Inferior parietal cortex (tissue), 1 donor: ENCODE data around the gene SPAM1.
A peak's percentile ranks its signal among the peaks of the same experiment; 100 is the strongest.
"Not testable (repeated sequence)": the region's sequence is repeated elsewhere in the genome, so short reads cannot be mapped to it uniquely, and the experiment has no call there.

Source experiments
- DNase-seq: peaks from one replicate; pipeline ENCODE4 v3.0.0-alpha.2; 2016; ENCODE audit errors: extremely low spot score

The SPAM1 gene, protein sequence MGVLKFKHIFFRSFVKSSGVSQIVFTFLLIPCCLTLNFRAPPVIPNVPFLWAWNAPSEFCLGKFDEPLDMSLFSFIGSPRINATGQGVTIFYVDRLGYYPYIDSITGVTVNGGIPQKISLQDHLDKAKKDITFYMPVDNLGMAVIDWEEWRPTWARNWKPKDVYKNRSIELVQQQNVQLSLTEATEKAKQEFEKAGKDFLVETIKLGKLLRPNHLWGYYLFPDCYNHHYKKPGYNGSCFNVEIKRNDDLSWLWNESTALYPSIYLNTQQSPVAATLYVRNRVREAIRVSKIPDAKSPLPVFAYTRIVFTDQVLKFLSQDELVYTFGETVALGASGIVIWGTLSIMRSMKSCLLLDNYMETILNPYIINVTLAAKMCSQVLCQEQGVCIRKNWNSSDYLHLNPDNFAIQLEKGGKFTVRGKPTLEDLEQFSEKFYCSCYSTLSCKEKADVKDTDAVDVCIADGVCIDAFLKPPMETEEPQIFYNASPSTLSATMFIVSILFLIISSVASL

DNA sequence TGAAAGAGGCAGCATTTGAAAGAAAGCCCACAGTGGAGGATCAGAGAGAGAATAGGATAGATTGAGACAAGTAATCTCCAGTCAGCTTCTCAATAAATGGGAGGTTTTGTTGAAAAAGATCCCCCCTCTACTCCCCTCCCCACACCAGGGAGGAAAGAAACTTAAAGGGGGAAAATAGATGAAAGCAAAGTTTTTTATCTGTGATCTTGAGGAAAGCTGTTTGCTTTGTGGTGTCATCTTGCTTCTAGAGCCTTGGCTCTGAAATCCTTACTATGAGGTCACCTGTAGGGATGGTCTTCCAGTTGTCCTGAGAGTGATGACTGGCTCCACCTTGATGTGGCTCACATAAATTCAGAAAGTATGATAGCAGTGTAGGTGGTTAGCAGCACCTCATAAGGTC, at the start of gene SPAM1:
Gene SPAM1 (plus strand): TSS at position 301 of the 400 bp plus-strand sequence. CDS start 28,330 bp downstream, outside the sequence.
- DNase-seq: no peak

DNA sequence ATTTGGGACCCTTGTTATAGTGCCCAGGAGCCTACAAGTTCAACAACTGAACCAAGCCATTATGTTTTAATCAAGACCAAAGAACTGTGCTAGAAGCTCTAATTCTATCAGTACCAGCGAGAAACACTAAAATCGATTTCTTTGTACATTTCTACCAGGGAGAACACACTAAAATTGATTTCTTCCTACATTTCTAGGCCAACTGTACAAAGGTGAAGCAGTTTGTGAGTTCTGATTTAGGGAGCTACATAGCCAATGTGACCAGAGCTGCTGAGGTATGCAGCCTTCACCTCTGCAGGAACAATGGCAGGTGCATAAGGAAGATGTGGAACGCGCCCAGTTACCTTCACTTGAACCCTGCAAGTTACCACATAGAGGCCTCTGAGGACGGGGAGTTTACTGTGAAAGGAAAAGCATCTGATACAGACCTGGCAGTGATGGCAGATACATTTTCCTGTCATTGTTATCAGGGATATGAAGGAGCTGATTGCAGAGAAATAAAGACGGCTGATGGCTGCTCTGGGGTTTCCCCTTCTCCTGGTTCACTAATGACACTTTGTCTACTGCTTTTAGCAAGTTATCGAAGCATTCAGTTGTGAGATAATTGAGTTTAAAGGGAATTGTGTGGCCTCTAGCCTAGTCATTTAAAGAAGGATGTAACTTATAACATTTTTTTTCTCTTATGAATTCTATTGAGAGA, 48.3 kb upstream of the SPAM1 start:
- no peak for DNase-seq

DNA sequence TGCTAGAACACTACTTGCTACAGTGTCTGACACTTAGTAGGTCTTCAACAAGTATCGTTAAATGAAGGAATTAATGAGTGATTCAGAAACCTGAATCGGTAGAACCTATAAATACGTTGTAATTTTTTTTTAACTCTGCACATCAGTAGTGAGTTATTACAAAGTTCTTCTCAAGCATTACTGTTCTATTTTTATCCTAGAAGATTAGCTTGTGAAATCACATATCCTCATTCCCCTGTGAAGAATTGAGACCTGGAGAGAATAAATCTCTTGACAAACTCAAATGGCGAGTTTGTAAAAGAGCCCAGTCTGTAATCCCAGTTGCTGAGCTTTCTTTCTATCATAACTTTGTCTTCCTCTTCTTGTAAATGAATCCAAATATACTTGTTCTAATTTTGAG, 45.4 kb upstream of the SPAM1 start:
- DNase-seq: no peak

DNA sequence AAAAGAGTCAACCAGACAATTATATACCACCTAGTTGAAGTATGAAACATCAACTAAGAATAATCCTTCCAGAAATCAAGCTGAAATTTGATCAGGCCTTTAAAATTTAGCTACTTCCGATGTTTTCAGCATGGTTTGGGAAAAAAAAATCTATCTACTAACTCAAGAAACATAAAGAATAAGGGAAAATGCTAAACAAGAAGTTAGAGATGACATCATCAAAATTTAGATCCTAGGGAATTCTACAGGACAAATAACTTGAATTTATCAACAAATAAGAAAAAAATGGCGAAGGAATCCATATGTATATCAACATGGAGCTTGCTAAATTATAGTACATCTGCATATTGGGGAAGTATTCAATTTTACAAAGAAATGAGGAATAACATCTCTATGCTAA, 43.7 kb upstream of the SPAM1 start:
- DNase-seq: no peak

DNA sequence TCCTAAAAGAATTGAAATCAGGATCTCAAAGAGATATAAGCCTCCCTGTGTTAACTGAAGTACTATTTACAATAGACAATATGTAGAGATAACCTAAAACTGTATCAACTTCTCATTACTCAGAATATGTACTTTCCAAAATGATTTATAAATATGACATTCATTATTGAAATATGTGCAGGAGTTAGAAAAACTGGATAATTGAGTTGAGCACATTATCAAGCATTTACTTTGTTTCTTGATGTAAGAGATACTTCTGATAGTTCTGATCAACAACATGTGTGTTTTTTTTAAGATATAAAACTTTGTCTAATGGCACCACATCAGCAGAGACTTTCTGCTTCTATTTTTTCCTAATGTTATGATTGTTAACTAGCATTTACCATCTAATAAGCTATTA, 41.9 kb upstream of the SPAM1 start:
- no peak for DNase-seq

DNA sequence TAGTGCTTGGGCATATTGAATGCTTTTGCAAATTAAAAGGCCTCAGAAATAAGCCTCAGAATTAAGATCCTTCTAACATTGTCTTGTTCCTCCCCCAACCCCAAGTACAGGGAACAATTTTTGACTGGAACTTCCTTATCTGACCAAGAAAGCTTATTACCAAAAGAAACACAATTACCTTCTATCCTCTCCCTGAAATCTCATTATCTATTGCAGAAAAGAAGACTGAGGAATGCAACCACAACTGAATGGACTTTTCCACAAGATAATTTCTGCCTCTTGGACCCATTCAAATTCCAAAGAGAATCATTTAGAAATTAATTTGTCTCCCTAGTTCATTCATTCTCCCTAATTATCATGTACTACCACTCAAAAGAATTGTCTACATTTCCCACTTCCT, 36.8 kb upstream of the SPAM1 start:
- DNase-seq: no peak

DNA sequence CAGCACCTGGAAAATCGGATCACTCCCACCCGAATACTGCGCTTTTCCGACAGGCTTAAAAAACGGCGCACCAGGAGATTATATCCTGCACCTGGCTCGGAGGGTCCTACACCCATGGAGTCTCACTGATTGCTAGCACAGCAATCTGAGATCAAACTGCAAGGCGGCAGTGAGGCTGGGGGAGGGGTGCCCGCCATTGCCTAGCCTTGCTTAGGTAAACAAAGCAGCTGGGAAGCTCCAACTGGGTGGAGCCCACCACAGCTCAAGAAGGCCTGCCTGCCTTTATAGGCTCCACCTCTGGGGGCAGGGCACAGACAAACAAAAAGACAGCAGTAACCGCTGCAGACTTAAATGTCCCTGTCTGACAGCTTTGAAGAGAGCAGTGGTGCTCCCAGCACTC, 30.3 kb upstream of the SPAM1 start:
- DNase-seq: not testable (repeated sequence)

DNA sequence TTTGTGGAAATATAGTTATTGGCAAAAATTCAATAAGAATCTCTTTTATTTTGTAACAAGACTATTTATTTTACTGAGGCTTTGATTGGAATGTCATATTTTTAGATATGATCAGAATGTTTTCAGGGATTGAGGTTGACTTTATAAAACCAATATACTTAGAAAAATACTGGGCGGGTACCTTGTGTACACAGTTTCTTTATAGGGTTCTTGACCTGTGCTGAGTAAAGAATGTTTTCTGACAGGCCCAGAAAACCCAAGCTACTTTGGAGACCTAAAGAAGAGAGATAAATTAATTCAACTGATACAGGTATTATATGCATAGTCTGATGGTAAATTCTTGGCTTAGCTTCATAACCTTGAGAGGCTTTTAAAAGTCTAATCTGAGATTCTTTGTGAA, 23.9 kb upstream of the SPAM1 start:
- no peak for DNase-seq

DNA sequence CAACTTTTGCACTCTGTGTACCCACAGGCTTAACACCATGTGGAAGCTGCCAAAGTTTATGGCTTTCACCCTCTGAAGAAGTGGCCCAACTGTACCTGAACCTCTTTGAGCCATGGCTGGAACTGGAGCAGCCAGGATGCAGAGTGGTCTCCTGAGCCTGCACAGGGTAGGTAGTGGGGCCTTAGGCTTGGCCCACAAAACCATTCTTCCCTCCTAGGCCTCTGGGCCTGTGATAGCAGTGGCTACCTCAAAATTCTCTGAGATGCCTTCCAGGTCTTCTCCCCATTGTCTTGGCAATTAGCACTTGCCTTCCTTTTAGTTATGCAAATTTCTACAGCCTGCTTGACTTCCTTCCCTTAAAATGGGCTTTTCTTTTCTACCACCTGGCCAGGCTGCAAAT, 19.3 kb upstream of the SPAM1 start:
- no peak for DNase-seq

DNA sequence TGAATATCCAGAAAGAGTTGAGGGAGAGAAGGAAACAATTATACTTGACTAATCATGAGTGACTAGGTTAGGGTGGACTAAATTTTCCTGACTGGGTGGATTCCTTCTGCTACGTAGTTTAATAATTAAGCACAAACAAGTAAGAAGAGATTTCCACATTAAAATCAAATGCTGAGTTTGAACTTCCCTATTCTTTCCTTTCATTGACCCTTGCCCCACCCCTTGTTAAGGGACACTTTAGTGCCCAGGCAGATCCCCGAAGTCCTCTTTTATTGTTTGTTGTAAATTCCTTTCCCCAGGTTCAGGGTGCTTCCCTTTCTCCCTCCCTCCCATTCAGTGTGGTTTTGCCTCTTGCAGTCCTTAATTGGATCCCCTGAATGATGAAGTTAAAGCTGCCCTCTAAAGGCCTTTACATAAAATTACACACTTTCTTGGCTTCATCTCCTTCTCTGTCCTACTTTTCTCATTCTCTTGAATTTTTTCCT, 8.8 kb upstream of the SPAM1 start:
- DNase-seq: peak; percentile 11

DNA sequence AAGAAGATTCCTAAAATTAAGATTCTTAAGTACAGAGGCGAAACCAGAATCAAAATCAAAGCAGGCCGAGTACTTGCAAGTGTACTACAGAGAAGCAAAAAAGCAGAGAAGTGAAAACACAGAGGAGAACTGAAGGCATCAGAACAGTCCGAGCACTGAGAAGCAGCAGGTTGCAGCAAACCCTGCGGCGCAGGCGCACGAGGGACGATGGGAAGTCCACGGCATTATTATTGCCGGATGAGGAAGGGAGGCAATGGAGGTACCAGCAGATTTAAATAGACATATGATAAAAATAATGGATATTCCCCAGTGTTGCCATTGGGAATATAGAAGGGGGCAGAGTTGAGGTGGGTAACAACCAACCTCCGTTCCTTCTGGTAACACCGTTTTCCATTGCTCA, 7.2 kb upstream of the SPAM1 start:
- DNase-seq: no peak

DNA sequence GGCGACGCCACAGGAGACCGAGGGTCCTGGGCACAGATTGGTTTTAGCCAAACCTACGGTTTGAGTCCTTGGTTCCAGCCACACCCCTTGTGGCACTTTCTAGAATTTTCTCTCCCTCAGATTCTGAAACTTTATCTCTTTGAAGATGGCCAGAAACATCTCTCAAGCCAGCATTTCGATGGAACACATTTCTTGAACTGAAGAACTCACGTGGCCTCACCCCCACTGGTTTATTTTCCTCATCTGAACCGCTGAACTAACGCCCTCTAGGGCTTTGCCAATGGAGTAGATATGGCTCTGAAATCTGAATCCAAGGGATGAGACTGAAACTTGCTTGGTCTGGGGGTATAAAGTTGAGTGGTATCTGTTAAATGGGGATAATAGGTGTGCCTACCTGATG, 6.7 kb upstream of the SPAM1 start:
- no peak for DNase-seq

DNA sequence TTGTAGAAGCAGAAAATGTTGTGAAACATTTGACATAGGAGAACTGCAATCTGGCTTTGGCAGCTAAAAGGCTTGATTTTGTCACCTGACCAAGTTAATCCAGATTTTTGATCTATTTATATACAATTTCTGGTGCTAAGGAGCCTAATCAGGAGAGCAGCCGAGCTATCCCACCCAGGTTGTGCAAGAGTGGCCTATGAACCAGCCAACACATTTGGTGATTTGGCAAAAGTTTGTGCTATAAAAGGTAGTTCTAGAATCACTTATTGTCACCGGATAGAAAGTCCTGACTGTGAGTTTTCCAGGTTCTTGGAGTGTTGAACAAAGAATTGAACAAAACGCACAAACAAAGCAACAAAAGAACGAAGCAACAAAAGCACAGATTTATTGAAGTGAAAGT, 1.4 kb upstream of the SPAM1 start:
- DNase-seq: no peak

DNA sequence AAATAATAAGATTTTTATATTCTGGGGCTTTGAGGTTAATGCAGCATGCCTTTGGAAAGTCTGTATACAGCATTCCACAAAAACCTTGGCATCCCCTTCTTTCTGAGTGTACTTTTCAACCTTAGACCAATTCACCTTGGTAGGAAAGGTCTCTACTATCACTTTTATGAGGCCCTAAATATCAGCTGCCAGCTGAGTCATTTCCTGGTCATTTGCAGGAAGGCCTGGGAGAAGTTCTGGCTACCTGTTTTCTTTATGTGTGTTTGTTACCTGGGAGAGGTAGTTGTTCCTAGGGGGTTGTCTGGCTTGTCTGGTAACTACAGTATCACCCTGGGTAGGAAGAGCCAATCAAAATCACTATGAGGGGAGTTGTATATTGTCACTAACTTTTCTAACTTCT, 4.1 kb downstream of the SPAM1 start:
- no peak for DNase-seq

DNA sequence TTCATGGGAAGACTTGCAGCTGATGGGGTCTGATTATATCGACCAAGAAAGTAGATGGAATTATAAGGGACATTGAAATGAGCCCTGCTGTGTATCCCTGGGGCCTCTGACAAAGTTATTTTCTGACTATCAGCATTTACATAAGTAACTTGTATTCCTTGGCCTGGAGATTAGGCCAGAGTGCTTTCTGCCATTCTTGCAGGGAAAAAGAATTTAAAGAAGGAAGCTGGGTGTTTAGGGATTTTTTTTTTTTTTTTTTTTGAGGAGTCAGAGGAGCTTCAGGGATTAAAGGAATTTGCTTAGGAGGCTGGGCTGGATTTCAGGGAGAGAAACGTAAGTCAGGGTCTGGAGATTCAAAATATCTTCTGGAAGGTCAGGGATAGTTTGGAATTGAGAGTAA, 4.6 kb downstream of the SPAM1 start:
- no peak for DNase-seq

DNA sequence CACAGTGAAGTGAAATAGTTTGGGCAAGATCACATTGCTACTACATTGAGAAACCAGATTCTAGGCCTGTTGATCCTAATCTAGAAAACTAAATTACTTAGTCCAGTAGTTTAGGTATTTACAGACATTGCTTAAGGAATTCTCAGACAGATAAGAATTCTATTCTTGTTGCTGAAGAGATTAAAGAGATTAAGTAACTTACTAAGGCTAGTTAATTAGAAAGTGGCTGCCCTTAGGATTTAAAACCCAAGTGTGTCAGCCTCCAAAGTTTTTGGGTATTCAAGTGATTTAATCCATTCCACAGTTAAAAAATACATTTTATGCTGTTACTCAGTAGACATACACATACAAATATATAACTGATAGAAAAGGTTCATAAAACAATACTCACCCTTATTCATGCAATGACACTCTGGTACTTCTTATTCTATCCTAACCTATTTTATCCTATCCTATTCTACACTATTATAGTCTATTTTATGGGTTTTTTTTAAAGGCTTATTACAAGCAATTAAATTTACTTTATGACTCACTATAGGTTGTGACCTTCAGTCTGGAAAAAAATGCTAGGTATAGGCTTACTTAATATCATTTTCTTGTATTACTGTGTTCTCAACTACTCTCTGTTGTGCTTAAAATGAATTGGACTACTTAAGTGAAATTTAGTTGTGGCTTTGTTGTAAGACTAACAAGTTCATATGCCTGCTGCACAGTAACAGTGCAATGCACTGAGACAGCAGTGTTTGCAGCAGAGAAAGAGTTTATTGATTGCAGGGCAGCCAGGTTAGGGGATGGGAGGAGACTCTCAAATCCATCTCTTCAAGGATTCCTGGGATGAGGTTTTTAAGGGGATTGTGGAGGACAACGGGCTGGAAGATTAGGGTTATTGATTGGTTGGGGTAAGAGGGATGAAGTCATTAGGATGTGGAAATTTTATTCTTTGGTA, 10.7 kb downstream of the SPAM1 start:
- DNase-seq: no peak

DNA sequence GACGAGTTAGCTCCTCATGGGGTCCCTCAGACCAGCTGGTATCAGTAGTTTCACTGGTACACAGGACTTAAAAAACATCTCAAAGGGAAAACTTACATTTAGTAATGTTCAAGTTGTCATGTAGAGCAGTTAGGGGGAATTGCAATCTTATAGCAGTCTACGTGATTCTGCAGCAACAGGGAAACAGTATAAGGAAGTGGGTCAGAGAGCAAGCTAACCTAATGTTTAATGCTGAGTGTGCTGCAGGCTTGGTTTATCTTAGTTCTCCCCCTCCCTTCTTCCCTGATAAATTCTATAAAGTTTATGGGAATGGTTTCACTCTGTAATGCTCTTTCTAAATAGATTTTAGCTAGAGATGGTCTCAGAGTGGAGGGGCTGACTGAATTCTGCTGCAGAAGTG, 11.3 kb downstream of the SPAM1 start:
- DNase-seq: no peak

DNA sequence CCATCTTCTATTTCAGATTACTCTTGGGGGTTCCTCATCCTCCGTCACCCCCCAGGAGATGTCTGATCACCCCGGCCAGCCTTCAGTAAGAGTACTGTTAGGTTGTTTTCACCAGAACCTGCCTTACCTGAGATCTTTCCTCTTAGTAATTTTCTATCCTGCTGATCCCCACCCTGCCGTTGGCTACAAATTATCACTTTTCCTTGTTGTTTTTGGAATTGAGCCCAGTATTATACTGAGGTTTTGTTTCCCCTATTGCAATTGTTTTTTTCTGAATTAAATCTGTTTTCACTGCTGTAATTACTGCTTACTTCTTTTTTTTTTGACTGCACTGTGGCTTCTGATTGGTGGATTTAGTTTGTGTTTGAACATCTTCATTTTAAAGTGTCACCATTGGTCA, 14.7 kb downstream of the SPAM1 start:
- DNase-seq: no peak

DNA sequence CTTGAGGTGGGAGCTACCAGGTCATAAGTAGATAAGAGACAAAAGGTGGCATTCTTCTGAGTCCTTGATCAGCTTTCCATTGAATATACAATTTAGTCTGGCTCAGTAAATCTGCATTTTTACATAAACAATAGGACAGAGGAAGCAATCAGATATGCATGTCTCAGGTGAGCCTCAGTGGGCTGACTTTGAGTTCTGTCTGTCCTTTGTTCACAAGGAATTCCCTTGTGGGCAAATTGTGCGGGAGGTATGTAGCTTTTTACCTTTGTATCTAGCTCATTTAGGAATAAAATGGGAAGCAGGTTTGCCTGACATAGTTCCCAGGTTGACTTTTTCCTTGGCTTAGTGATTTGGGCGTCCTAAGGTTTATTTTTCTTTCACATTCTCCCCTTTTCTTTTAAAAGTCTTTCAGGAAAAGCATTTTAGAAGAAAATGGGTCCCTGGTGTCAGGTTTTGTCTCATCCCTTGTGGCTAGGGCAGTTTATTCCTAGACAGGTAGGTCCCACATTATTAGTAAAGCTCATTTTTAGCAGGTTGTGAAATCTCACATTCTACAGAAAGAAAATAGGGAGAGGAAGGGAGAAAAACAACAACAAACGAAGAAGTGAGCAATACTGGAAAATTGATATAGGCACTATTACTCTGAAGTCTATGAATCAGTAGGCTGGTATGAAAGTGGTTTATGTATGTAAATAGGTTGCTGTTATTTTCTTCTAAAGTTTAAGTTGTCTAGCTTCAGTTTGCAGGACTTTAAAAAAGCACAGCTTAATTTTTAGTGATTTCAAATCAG, 16.5 kb downstream of the SPAM1 start:
- no peak for DNase-seq

DNA sequence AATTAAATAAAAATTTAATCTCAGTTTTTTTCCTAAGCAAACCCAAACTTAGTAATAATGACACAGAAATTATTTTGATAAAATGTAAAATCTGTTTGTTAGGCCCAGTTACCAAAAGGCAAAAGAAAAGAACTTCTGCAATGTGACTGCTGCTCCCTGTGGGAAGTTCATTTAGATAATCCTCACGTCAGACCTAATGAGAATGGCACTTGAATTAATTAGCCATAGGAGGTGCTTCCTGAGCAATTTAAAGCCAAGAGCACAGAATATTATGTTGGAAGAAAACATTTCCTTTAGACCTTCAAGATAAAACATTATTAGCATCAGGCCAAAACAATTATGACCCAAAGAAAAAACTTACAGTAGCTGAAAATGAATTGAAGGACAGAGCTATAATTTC, 19.4 kb downstream of the SPAM1 start:
- DNase-seq: no peak

DNA sequence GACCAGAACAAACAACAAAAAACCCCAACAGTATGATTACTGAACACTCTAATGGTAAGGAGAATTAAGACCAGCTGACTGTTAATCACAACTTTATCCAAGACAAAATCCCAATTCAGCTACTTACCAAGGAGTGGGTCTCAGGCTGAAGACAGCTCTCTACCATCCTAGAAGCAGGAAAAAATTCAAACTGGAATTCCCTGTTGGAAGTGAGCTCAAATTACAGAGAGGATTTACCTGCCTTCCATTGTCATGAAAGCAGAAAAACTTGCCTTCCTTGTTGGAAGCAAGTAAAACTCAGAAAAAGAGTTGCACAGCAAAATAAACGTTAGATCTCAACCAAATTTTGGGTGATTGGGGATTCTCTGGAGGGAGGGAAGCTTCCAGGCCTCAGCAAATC, 20.9 kb downstream of the SPAM1 start:
- DNase-seq: no peak
